ENCODE measurements around the gene TBX15. TPM values are rescaled to one million over a fixed set of nuclear protein-coding genes. Genes with fewer than 3 reads are reported as not detected.

TBX15 gene
- total RNA-seq, 1 experiment from 2014 or later = 1.9 TPM

DNA sequence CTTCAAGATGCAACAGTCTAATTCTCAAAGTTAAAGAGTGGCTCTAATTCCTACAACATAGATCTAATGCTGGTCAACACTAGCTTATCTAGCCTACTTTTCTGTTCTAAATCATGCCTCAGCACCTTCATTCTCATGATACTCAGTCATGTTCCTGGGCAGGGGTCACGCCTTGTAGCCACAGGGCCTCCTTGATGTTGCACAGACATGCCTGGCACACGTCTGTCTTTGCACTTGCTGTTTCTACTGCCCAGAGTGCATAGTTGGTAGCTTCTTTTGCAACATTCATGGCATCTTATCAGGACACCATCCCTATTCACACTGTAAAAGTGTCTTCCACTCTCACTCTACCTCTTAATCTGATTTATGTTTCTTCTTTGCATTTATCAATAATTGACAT lies 76.6 kb downstream of the TBX15 start:
- Histone ChIP-seq H3K9me3 (ENCODE audit: control insufficient read depth, insufficient read depth, low read depth, low read length) (no peaks in the 10 kb centered on the region), H3K27ac (ENCODE audit: low read length) (no peak overlapping the region), H3K4me3 (ENCODE audit: low read depth in 2 of 2, low read length in 2 of 2) (no peak overlapping the region), H3K4me1 (ENCODE audit: control insufficient read depth, insufficient read depth, low read length) (no peaks in the 10 kb centered on the region), H3K36me3 (ENCODE audit: control insufficient read depth, insufficient read depth, low read length) (no peaks in the 10 kb centered on the region), H3K27me3 (ENCODE audit: control insufficient read depth, insufficient read depth, low read length) (no peaks in the 10 kb centered on the region)
- no peak for ATAC-seq
- POLR2A ChIA-PET = no interaction called here
- DNase-seq (ENCODE audit: low read depth, low spot score) = no peak
- CTCF ChIA-PET = no interaction called here
- BruUV-seq (replicated peaks) = no TSS peak
- TF ChIP-seq CTCF (IDR thresholded peaks at IDR 0.05) (no peak), POLR2AphosphoS5 (IDR thresholded peaks at IDR 0.05; ENCODE audit: low read depth, low read length) (no peak), REST (IDR thresholded peaks at IDR 0.05; ENCODE audit: insufficient read depth in 1 of 2, low read depth in 2 of 2, low read length in 1 of 2) (no peak), SIN3A (IDR thresholded peaks at IDR 0.05; ENCODE audit: borderline replicate concordance, insufficient read depth, low read depth, low read length) (no peak), TCF7L2 (IDR thresholded peaks at IDR 0.05; ENCODE audit: low read depth, low read length) (no peak)
- in situ Hi-C loops (cut with HindIII; ENCODE audit: low pct_unique_long_range_greater_than_20kb, low sequenced_read_pairs) = no loop called here
- intact Hi-C loops (cut with micrococcal nuclease; ENCODE audit: unreplicated experiment) = no loop called here

GRCh38 chr1:118907466-118907865 lies 80.7 kb downstream of the TBX15 start:
- CTCF ChIA-PET = interaction anchor here (0.7 kb wide), 1 partner anchor 87 kb away, joined by 8 read pairs; no protein-coding TSS in a partner anchor
- H3K27me3 ChIP-seq (ENCODE audit: control insufficient read depth, insufficient read depth, low read length) = no peaks in the 10 kb centered on the region
- no peak for TF ChIP-seq REST (IDR thresholded peaks at IDR 0.05; ENCODE audit: insufficient read depth in 1 of 2, low read depth in 2 of 2, low read length in 1 of 2)
- no peak for TF ChIP-seq POLR2AphosphoS5 (IDR thresholded peaks at IDR 0.05; ENCODE audit: low read depth, low read length)
- no peak for TF ChIP-seq TCF7L2 (IDR thresholded peaks at IDR 0.05; ENCODE audit: low read depth, low read length)
- TF ChIP-seq CTCF (IDR thresholded peaks at IDR 0.05) = no peak
- no peak for TF ChIP-seq SIN3A (IDR thresholded peaks at IDR 0.05; ENCODE audit: borderline replicate concordance, insufficient read depth, low read depth, low read length)
- no peaks in the 10 kb centered on the region for H3K9me3 ChIP-seq (ENCODE audit: control insufficient read depth, insufficient read depth, low read depth, low read length)
- in situ Hi-C loops (cut with HindIII; ENCODE audit: low pct_unique_long_range_greater_than_20kb, low sequenced_read_pairs) (no loop called here), intact Hi-C loops (cut with micrococcal nuclease; ENCODE audit: unreplicated experiment) (no loop called here)
- no peaks in the 10 kb centered on the region for H3K4me1 ChIP-seq (ENCODE audit: control insufficient read depth, insufficient read depth, low read length)
- ATAC-seq (no peak), DNase-seq (ENCODE audit: low read depth, low spot score) (no peak)
- no TSS peak for BruUV-seq (replicated peaks)
- POLR2A ChIA-PET = no interaction called here
- no peaks in the 10 kb centered on the region for H3K36me3 ChIP-seq (ENCODE audit: control insufficient read depth, insufficient read depth, low read length)
- no peak overlapping the region for H3K27ac ChIP-seq (ENCODE audit: low read length)
- H3K4me3 ChIP-seq (ENCODE audit: low read depth in 2 of 2, low read length in 2 of 2) = no peak overlapping the region
